Measurements from ENCODE around the gene SLCO1B1.

The SLCO1B1 gene

GRCh38 chr12:21221778-21222177 lies 90.8 kb downstream of the SLCO1B1 start:
- no peak for DNase-seq

GRCh38 chr12:21223930-21224329 lies 92.9 kb downstream of the SLCO1B1 start:
- DNase-seq = no peak

- DNase-seq = no peak
These were observed 103.4 kb downstream of the SLCO1B1 start for GRCh38 chr12:21234395-21234794.

GRCh38 chr12:21239866-21240265 lies 108.9 kb downstream of the SLCO1B1 start:
- no peak for DNase-seq

- DNase-seq = no peak
These were observed 117.7 kb downstream of the SLCO1B1 start for GRCh38 chr12:21248679-21249078.

- DNase-seq = no peak
These were observed 121.1 kb downstream of the SLCO1B1 start for GRCh38 chr12:21252070-21252469.

DNA sequence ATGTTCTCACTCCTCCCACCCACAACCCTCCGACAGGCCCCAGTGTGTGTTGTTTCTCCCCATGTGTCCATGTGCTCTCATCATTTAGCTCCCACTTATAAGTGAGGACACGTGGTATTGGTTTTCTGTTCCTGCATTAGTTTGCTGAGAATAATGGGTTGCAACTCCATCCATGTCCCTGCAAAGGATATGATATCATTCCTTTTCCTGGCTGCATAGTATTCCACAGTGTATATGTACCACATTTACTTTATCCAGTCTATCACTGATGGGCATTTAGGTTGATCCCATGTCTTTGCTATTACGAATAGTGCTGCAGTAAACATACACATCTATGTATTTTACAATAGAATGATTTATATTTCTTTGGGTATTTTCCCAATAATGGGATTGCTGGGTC lies 126.2 kb downstream of the SLCO1B1 start:
- DNase-seq = no peak

GRCh38 chr12:21264232-21264631 lies 133.2 kb downstream of the SLCO1B1 start:
- no peak for DNase-seq

- DNase-seq = no peak
These were observed 134.9 kb downstream of the SLCO1B1 start for GRCh38 chr12:21265932-21266331.

GRCh38 chr12:21276826-21277225 lies 145.8 kb downstream of the SLCO1B1 start:
- no peak for DNase-seq
